HG03045 (cell line): ENCODE results near the gene ATP13A3.
A peak's percentile ranks its signal among the peaks of the same experiment; 100 is the strongest.
"Not testable (repeated sequence)": the region's sequence is repeated elsewhere in the genome, so short reads cannot be mapped to it uniquely, and the experiment has no call there.

Experiments used
- ATAC-seq: cut with Tn5 transposase; IDR thresholded peaks from one replicate; pipeline ENCODE4 v1.9.1; 2021; ENCODE audit warnings: mild to moderate bottlenecking, moderate library complexity; ENCODE audit not compliant: unreplicated experiment

The ATP13A3 gene

GRCh38 chr3:194486540-194487288 is at the start of gene ATP13A3:
Gene ATP13A3, minus strand, starts transcription at chr3:194487002. Its CDS starts 24,812 bp downstream, at chr3:194462190.
- peak; percentile 72 for ATAC-seq

- not testable (repeated sequence) for ATAC-seq
These were observed 48.4 kb upstream of the ATP13A3 start for GRCh38 chr3:194535199-194535598.

GRCh38 chr3:194534243-194534642 is 47.4 kb upstream of the ATP13A3 start:
- ATAC-seq = no peak

GRCh38 chr3:194532591-194532990 is 45.8 kb upstream of the ATP13A3 start:
- no peak for ATAC-seq

GRCh38 chr3:194527726-194528125 is 40.9 kb upstream of the ATP13A3 start:
- no peak for ATAC-seq

GRCh38 chr3:194526164-194526563 is 39.4 kb upstream of the ATP13A3 start:
- ATAC-seq = no peak

- ATAC-seq = no peak
These were observed 35.8 kb upstream of the ATP13A3 start for GRCh38 chr3:194522579-194523046.

GRCh38 chr3:194521510-194522260 is 34.9 kb upstream of the ATP13A3 start:
- no peak for ATAC-seq

GRCh38 chr3:194520682-194521162 is 33.9 kb upstream of the ATP13A3 start:
- not testable (repeated sequence) for ATAC-seq

- ATAC-seq = not testable (repeated sequence)
These were observed 33.4 kb upstream of the ATP13A3 start for GRCh38 chr3:194520201-194520600.

GRCh38 chr3:194518652-194519051 is 31.9 kb upstream of the ATP13A3 start:
- ATAC-seq = no peak

- ATAC-seq = no peak
These were observed 30.5 kb upstream of the ATP13A3 start for GRCh38 chr3:194517333-194517732.

GRCh38 chr3:194514626-194515025 is 27.8 kb upstream of the ATP13A3 start:
- ATAC-seq = no peak

GRCh38 chr3:194512895-194513601 is 26.2 kb upstream of the ATP13A3 start:
- no peak for ATAC-seq

- no peak for ATAC-seq
These were observed 22.0 kb upstream of the ATP13A3 start for GRCh38 chr3:194508491-194509453.

GRCh38 chr3:194507571-194507970 is 20.8 kb upstream of the ATP13A3 start:
- no peak for ATAC-seq

GRCh38 chr3:194505791-194506415 is 19.1 kb upstream of the ATP13A3 start:
- ATAC-seq = no peak

- ATAC-seq = no peak
These were observed 18.1 kb upstream of the ATP13A3 start for GRCh38 chr3:194504861-194505260.

- no peak for ATAC-seq
These were observed 17.3 kb upstream of the ATP13A3 start for GRCh38 chr3:194504146-194504545.

GRCh38 chr3:194503081-194503531 is 16.3 kb upstream of the ATP13A3 start:
- ATAC-seq = no peak
